Fibroblast of skin of scalp (primary cell): ENCODE results near the gene RAPH1. TPM values are rescaled to one million over a fixed set of nuclear protein-coding genes. Genes with fewer than 3 reads are reported as not detected.

ENCODE experiments used
- DNase-seq: peaks from one replicate; pipeline ENCODE4 v3.0.0-alpha.2; 2013
- polyA plus RNA-seq, 2 experiments: library from polyadenylated mRNA; unstranded; fragments of 120-200 nt; gene quantifications; one replicate each; pipeline ENCODE4 v1.2.1, GENCODE V29; 2013; ENCODE audit not compliant: insufficient read length in 2 of 2

The RAPH1 gene
- polyA plus RNA-seq (2013, experiment 1 of 2; ENCODE audit: insufficient read length), result 13.4 TPM
- 15.6 TPM for polyA plus RNA-seq (2013, experiment 2 of 2; ENCODE audit: insufficient read length)

GRCh38 chr2:203535078-203535783 lies at the start of gene RAPH1:
RAPH1 (minus strand) TSS chr2:203535301; CDS start chr2:203495353, 39,948 bp downstream.
- peak; percentile 88 for DNase-seq

GRCh38 chr2:203584784-203585183 lies 49.7 kb upstream of the RAPH1 start:
- DNase-seq, result no peak

GRCh38 chr2:203583701-203584100 lies 48.6 kb upstream of the RAPH1 start:
- peak; percentile 54 for DNase-seq

- no peak for DNase-seq
Observed at GRCh38 chr2:203583084-203583695, 48.1 kb upstream of the RAPH1 start.

GRCh38 chr2:203582468-203582867 lies 47.4 kb upstream of the RAPH1 start:
- no peak for DNase-seq

GRCh38 chr2:203580844-203581243 lies 45.7 kb upstream of the RAPH1 start:
- no peak for DNase-seq

GRCh38 chr2:203579730-203580129 lies 44.6 kb upstream of the RAPH1 start:
- DNase-seq, result no peak

GRCh38 chr2:203578759-203579643 lies 43.9 kb upstream of the RAPH1 start:
- DNase-seq, result peak; percentile 16

GRCh38 chr2:203574824-203575223 lies 39.7 kb upstream of the RAPH1 start:
- peak; percentile 19 for DNase-seq

- DNase-seq, result no peak
Observed at GRCh38 chr2:203572316-203572715, 37.2 kb upstream of the RAPH1 start.

- DNase-seq, result no peak
Observed at GRCh38 chr2:203569677-203570316, 34.7 kb upstream of the RAPH1 start.

- peak; percentile 16 for DNase-seq
Observed at GRCh38 chr2:203567691-203568090, 32.6 kb upstream of the RAPH1 start.

GRCh38 chr2:203566161-203566560 lies 31.1 kb upstream of the RAPH1 start:
- no peak for DNase-seq

GRCh38 chr2:203565076-203565475 lies 30.0 kb upstream of the RAPH1 start:
- no peak for DNase-seq

- no peak for DNase-seq
Observed at GRCh38 chr2:203562268-203562667, 27.2 kb upstream of the RAPH1 start.

GRCh38 chr2:203559641-203560040 lies 24.5 kb upstream of the RAPH1 start:
- DNase-seq, result no peak

GRCh38 chr2:203553784-203554183 lies 18.7 kb upstream of the RAPH1 start:
- no peak for DNase-seq

- DNase-seq, result peak; percentile 27
Observed at GRCh38 chr2:203551778-203552177, 16.7 kb upstream of the RAPH1 start.

- DNase-seq, result no peak
Observed at GRCh38 chr2:203550266-203550665, 15.2 kb upstream of the RAPH1 start.

- DNase-seq, result peak; percentile 54
Observed at GRCh38 chr2:203549406-203549805, 14.3 kb upstream of the RAPH1 start.

- no peak for DNase-seq
Observed at GRCh38 chr2:203548887-203549286, 13.8 kb upstream of the RAPH1 start.

GRCh38 chr2:203547356-203547755 lies 12.3 kb upstream of the RAPH1 start:
- no peak for DNase-seq

GRCh38 chr2:203544402-203544801 lies 9.3 kb upstream of the RAPH1 start:
- no peak for DNase-seq
